ENCODE data around the gene RPTOR.

The RPTOR gene

GRCh38 chr17:80751946-80752581 is 207.4 kb downstream of the RPTOR start:
- no peak for DNase-seq

GRCh38 chr17:80753685-80754345 is 209.2 kb downstream of the RPTOR start:
- no peak for DNase-seq

- no peak for DNase-seq
Measured at GRCh38 chr17:80754846-80755245, 210.2 kb downstream of the RPTOR start.

GRCh38 chr17:80755650-80756405 is 211.2 kb downstream of the RPTOR start:
- DNase-seq = no peak

- DNase-seq = no peak
Measured at GRCh38 chr17:80758481-80759376, 214.1 kb downstream of the RPTOR start.

- DNase-seq = no peak
Measured at GRCh38 chr17:80759377-80759673, 214.7 kb downstream of the RPTOR start.

- no peak for DNase-seq
Measured at GRCh38 chr17:80760511-80760911, 215.9 kb downstream of the RPTOR start.

- no peak for DNase-seq
Measured at GRCh38 chr17:80761110-80761871, 216.7 kb downstream of the RPTOR start.

GRCh38 chr17:80762076-80762475 is 217.4 kb downstream of the RPTOR start:
- no peak for DNase-seq

GRCh38 chr17:80763293-80763867 is 218.7 kb downstream of the RPTOR start:
- DNase-seq = no peak

GRCh38 chr17:80764627-80765145 is 220.0 kb downstream of the RPTOR start:
- peak in 1 of 2 donors; percentile 46 for DNase-seq

- peak in 1 of 2 donors; percentile 43 for DNase-seq
Measured at GRCh38 chr17:80765241-80765961, 220.8 kb downstream of the RPTOR start.

- DNase-seq = no peak
Measured at GRCh38 chr17:80766290-80766855, 221.7 kb downstream of the RPTOR start.

GRCh38 chr17:80768389-80768788 is 223.8 kb downstream of the RPTOR start:
- DNase-seq = no peak

- no peak for DNase-seq
Measured at GRCh38 chr17:80768936-80769335, 224.3 kb downstream of the RPTOR start.

- DNase-seq = no peak
Measured at GRCh38 chr17:80769516-80769915, 224.9 kb downstream of the RPTOR start.

- DNase-seq = no peak
Measured at GRCh38 chr17:80769936-80770625, 225.4 kb downstream of the RPTOR start.

- no peak for DNase-seq
Measured at GRCh38 chr17:80770881-80771611, 226.4 kb downstream of the RPTOR start.

- no peak for DNase-seq
Measured at GRCh38 chr17:80771612-80772005, 227.0 kb downstream of the RPTOR start.
